HG03103 (cell line): ENCODE measurements around the gene GPR37.

Source experiments
- ATAC-seq: cut with Tn5 transposase; IDR thresholded peaks from one replicate; pipeline ENCODE4 v1.9.1; 2021; ENCODE audit warnings: low read depth; ENCODE audit not compliant: unreplicated experiment

GPR37 gene

DNA sequence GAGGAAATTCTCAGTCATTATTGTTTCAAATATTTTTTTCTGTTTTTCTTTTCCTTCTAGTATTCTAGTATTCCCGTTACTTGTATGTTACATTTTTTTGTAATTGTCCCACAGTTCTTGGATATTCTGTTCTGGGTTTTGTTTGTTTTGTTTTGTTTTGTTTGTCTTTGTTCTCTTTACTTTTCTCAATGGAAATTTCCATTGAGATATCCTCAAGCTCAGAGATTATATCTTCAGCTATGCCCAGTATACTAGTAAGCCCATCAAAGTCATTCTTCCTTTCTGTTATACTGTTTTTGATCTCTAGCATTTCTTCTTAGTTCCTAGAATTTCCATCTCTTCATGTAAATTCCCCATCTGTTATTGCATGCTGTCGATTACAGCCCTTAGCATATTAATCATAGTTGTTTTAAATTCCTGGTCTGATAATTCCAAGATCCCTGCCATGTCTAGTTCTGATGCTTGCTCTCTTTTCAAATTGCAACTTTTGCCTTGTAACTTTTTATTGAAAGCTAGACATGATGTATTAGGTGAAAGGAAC, 27.8 kb downstream of the GPR37 start:
- no peak for ATAC-seq

DNA sequence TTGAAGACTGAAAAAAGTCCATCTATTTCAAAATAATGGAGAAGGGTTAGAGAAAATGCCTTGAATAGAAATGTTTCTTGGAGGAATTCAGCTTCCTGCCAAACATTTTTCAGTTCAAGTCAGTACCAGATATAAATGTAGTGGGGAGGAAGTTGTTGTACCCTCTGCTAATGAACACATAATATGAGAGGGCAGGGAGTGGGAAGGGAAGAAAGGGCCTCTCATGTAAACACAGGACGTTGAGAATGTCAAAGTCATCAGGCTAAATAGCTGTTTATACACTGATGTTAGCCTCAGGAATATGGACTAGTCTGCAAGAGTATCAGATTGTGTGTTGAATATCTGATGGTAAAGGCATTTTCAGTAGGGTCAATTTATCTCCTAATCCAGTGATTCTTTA, 37.0 kb downstream of the GPR37 start:
- ATAC-seq: no peak

DNA sequence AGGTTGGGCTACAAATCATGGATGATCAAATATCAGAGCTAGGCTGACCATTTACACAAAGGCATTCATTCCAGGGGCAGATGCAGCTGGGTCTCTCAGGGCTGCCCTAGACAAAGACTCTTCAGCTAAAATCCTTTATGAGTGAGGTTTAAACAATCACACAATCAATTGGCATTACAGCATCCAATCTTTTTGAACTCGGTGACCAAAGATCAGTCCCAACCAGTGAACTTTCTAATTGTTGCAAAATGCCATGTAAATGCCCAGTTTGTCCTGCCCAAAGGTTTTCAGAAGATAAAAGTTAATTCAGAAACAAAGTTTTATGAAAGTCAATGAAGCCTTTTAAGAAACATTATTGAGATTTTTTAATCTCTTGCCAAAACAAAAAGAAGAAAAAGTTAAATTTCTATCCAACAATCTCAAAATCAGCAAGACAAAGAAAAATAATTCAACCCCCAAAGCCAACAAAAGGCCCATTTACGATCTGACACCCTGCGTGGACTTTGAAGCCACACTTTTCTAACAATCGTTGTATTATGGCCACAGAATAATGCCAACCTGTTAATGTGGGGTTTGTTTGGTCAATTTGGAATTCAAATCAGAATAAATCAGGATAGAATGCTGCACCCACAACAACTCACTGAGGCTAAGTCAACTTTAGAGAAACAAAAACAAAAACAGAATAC, 40.9 kb downstream of the GPR37 start:
- ATAC-seq: no peak

DNA sequence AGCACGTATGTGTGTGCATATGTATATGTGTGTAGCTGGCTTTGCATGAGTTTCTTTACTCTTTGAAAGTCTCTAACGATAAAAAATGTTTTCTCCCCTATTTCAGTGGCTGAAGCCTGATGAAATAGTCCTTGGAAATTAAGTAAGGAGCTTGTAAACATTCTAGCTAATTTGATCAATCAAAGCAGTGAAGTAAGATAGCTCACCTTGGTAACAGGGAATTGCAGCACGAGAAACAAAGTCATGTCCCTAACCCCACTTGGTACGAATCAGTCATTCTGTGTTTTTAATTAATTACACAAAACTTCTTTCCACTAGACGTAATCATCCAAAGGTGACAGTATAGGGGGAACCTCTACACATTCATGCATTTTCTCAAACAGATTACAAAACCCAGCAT, 41.5 kb downstream of the GPR37 start:
- ATAC-seq: no peak

DNA sequence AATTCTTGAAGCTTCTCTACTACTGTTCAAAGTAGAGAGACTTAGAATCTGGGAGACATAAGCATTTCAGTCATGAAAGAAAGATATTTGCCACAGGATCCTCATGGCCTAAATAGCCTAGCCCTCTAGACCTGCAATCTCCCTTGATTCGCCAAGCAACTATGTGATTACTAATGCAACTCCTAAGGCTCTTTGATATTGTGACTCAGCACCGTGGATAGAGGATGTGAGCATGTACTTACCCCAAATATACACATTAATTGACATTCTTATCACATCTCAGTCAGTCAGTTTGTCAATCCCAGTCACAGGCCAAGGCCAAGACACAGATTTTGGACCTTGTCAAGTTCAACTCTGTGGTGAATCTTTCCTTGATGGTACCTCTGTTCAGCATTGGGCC, 42.6 kb downstream of the GPR37 start:
- no peak for ATAC-seq

DNA sequence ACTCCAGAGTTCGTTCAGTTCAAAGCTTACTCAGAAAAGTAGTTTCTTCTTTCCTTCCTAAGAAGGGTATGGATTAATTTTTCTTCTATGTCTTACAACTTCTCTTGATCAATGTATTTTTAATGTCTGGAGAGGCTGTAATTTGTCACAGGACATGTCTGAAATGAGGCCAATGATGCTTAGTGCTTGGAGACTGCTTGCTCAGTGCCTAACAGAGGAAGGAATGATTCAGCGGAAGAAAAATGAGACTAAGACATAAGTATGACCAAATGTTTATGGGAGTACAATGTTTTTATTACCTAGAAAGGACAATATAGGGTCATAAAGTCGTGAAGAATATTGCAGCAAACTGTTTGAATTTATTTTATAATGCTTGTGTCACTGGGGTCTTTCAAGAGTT, 43.3 kb downstream of the GPR37 start:
- ATAC-seq: no peak

DNA sequence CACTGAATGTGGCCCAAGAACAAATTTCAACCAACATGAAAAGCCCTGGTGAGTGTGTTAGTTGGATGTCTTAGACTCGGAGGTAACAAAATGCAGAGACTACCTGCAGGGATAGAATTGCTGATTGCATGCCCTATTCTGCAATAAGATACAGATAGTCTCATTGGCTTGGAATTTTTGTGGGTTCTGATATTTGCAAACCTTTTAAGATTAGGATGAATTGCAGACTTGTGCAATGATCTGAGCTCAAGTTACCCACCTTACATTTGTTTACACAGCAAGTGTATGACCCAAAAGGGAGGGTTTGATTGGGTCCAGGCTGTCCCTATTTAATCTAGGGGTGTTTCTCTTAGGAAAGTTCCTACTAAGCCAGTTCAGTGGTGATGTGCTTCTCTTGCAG, 45.4 kb downstream of the GPR37 start:
- no peak for ATAC-seq

DNA sequence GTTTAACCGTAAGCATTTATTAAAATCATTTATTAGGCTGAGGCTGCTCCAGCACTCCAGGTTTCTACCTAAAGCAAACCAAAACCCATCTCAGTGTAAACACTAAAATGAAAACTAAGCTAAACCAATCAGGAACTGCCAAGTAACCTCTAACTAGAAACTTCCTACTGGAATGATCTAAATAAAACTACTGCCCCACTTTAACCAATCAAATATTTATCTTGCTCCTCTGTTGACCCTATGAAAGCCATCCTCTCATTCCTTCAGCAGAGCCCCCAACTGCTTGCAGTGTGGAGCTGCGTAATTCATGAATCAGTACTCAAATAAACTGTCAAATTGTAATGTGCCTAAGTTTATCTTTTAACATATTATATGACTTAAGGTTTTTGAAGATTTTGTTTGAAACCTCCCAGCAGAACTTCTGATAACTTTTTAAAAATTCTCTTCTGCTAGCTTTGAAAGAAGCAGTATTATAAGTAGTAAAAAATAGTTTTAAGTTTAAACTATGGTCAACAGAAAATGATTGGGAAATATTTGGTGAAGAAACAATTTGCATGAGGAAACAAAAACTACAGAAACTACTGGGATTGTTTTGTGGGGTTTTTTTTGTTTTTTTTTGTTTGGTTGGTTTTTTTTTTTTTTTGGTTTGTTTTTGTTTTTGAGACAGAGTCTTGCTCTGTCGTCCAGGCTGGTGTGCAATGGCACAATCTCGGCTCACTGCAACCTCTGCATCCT, 47.4 kb downstream of the GPR37 start:
- ATAC-seq: no peak

DNA sequence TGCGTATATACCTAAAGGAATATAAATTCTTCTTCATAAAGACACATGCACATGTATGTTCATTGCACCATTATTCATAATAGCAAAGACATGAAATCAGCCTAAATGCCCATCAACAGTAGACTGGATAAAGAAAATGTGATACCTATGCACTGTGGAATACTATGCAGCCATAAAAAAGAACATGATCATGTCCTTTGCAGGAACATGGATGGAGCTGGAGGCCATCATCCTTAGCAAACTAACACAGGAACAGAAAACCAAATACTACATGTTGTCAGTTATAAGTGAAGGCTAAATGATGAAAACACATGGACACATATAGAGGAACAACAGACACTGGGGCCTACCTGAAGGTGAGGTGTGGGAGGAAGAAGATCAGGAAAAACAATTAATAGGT, 48.7 kb downstream of the GPR37 start:
- ATAC-seq: no peak

DNA sequence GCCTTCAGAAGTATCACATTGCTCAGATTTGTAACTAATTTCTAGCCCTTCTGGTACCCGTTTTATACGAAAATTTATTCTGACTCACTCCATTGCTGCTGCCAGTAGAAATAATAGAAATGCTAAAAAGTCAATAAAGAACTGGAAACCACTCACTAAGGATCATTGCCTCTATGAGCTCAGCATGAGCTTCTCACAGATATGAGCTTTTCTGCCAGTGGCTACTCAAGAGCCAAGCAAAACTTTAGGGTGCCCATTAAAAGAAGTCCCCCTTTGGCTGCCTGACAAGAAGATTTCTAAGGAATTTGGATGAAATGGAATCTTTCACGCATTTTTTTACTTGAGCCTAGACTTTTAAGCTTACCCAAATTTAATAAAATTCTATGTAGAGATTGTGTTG, 52.5 kb downstream of the GPR37 start:
- ATAC-seq: no peak

DNA sequence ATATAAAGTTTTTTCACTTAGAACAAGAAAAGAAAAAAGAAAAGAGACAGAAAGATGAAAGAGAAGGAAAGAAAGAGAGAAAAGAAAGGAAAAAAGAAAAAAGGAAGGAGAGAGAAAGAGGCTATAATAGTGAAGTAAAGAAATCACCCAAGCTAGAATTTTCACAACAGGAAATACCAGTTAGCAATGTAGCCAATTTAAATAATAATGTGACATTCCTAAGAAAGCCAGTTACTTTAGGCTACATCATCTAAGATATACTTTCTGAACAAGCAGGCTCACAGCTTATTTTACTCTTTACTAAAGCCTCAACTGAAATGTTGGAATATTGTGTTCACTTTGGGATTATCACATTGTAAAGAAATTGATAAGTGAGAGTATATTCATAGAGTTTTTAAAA, 53.6 kb downstream of the GPR37 start:
- ATAC-seq: no peak

DNA sequence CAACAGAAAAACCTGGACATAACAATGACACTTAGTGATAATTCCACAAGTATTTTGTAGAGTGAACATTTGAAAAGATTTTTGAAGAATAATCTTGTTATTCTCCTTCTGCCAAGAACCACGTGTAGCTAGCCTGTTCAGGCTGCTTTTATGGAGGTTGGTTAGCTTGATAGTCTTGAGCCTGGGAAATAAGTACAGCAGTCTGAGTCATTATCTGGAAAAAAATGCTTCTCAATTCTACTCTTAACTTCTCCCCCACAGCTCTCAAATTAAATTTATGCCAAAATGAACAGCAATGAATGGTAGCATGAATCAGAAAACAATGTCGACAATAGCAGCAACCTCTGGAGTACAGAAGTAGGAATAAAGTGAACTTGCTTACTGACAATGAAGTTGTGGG, 63.2 kb downstream of the GPR37 start:
- ATAC-seq: no peak

DNA sequence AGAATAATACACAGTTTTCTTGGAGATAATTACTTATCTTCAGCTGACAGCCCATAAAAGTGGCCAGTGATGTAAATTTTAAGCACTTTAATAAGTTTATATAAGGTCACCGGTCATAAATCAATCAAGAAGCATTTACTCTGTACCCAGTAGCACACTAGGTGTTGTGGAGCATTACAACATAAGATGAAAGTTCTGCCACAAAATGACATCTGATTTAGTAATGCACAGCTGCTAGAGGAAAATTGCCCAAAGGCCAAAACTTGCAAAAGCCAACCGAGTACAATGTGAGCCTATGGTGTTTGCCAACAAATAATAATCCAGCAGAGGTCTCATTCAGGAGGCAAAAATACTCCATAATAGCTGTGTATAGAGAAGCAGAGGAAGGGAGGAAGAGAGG, 63.6 kb downstream of the GPR37 start:
- ATAC-seq: no peak

DNA sequence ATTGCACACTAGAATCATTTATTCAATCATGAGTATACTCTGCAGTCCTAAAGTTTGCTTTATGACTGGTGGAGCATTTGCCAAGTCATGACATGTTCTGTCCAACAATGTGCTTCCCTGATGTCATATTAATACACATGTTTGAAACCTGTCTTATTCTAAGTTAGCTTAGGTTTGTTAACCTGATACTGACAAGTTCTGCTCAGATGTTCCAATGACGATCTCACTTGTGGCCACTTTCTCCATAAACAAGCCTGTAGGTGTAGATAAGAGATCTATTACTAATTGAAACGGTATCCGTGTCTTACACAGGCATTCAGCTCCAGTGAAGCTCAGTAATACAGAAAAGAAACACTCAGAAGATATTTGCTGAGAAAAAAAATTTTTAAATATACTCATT, 64.9 kb downstream of the GPR37 start:
- ATAC-seq: no peak

DNA sequence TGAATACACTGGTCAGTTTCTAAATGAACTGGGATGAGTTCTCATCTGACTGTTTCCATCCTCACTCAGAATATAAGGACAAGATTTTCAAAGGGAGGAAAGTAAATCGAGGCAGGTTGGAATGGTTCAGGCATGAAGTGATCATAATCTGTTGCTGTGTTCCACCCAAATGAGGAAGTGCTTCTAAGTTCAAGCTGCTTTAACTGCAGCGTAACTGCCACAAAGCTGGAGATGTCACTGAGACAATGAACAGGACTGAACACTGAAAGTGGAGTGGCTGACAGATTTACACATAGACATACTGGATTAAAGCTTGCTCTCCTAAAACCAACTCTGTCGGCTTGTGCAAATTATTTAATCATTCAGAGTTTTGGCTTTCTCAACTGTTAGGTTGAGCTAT, 66.6 kb downstream of the GPR37 start:
- no peak for ATAC-seq

DNA sequence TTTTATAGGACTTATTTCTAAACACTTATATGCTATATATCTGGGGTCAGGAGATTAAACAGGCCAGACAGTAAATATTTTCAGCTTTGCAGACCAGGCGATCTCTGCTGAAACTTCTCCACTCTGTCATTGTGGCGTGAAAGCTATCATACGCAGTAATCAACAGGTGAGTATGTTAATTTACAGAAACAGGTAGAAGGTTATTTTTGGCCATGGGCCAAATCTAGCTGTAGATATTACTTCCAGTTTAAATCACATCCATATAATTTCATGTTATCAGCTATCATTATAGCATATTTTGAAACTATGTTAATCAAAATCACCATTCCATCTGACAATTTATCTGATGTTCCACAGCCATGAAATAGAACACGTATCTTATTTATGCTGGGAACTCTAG, 67.8 kb downstream of the GPR37 start:
- ATAC-seq: no peak
